DND-41 (cell line): ENCODE measurements around the gene DNAH8.
A peak's percentile ranks its signal among the peaks of the same experiment; 100 is the strongest.

Source experiments
- ATAC-seq: fragments of 200-7000 bp; cut with Tn5 transposase; 3 replicates; pipeline ENCODE4 v1.9.1; 2021; ENCODE audit warnings: low read depth; ENCODE audit not compliant: insufficient read depth
- DNase-seq: peaks from one replicate; pipeline ENCODE4 v3.0.0-alpha.2; 2020
- H2AFZ ChIP-seq: 2 replicates; pipeline ENCODE4 v1.6.0; 2012; ENCODE audit warnings: low read depth, low read length
- H3K27ac ChIP-seq: 2 replicates; pipeline ENCODE4 v1.5.1; 2012; ENCODE audit warnings: low read length, inconsistent platforms
- H3K27me3 ChIP-seq: fragments of 200-600 bp; sonication (generic); 2 replicates; pipeline ENCODE4 v1.6.0; 2012; ENCODE audit warnings: low read length, mild to moderate bottlenecking, inconsistent platforms; ENCODE audit not compliant: insufficient read depth, poor library complexity
- H3K36me3 ChIP-seq: 2 replicates; pipeline ENCODE4 v1.5.1; 2012; ENCODE audit warnings: low read length, inconsistent platforms; ENCODE audit not compliant: insufficient read depth
- H3K4me1 ChIP-seq: 2 replicates; pipeline ENCODE4 v1.5.1; 2012; ENCODE audit warnings: mild to moderate bottlenecking, low read length; ENCODE audit not compliant: insufficient read depth
- H3K4me2 ChIP-seq: 2 replicates; pipeline ENCODE4 v1.6.0; 2012; ENCODE audit warnings: mild to moderate bottlenecking, moderate library complexity, low read length, inconsistent platforms; ENCODE audit not compliant: insufficient read depth
- H3K4me3 ChIP-seq, 2 experiments: fragments of 200-600 bp in 1 of 2; shearing (Covaris generic) in 1 of 2; 2 replicates each; pipeline ENCODE4 v1.5.1; 2012 to 2016; ENCODE audit warnings: inconsistent platforms in 2 of 2, low read length in 2 of 2, mild to moderate bottlenecking in 2 of 2, low read depth in 1 of 2, moderate library complexity in 1 of 2
- H3K79me2 ChIP-seq: 2 replicates; pipeline ENCODE4 v1.6.0; 2012; ENCODE audit warnings: low read length, inconsistent platforms; ENCODE audit not compliant: insufficient read depth
- H3K9ac ChIP-seq: 2 replicates; pipeline ENCODE4 v1.6.0; 2012; ENCODE audit warnings: low read depth, mild to moderate bottlenecking, inconsistent platforms, low read length, moderate library complexity
- H3K9me3 ChIP-seq: 2 replicates; pipeline ENCODE4 v1.5.1; 2012; ENCODE audit warnings: low read length, moderate library complexity, mild to moderate bottlenecking, inconsistent platforms; ENCODE audit not compliant: insufficient read depth, severe bottlenecking
- H4K20me1 ChIP-seq: 2 replicates; pipeline ENCODE4 v1.6.0; 2012; ENCODE audit warnings: low read length; ENCODE audit not compliant: insufficient read depth
- CTCF ChIP-seq: IDR thresholded peaks from 2 replicates; pipeline ENCODE4 v1.5.1; 2012; ENCODE audit warnings: borderline replicate concordance, low read length, moderate library complexity, mild to moderate bottlenecking; ENCODE audit not compliant: poor library complexity, severe bottlenecking; ENCODE audit errors: extremely low read depth
- EZH2 ChIP-seq: IDR thresholded peaks from 3 replicates; pipeline ENCODE4 v1.6.1; 2012; ENCODE audit warnings: borderline replicate concordance, low read depth, mild to moderate bottlenecking, moderate library complexity, low read length, inconsistent platforms; ENCODE audit not compliant: severe bottlenecking

DNAH8 gene

GRCh38 chr6:39047434-39048327 is 332.6 kb downstream of the DNAH8 start:
- H3K27ac ChIP-seq, result no peak overlapping the region
- peaks cover 9% of the 10 kb centered on the region for H3K79me2 ChIP-seq
- H3K9me3 ChIP-seq, result no peaks in the 10 kb centered on the region
- H2AFZ ChIP-seq, result peak overlapping the region; percentile 53
- H3K9ac ChIP-seq, result peak overlapping the region; percentile 67
- H4K20me1 ChIP-seq, result peaks cover 5% of the 10 kb centered on the region
- DNase-seq, result no peak
- no peaks in the 10 kb centered on the region for H3K36me3 ChIP-seq
- H3K4me1 ChIP-seq, result peaks cover 47% of the 10 kb centered on the region
- ATAC-seq, result no peak
- peaks cover 26% of the 10 kb centered on the region for H3K27me3 ChIP-seq
- TF ChIP-seq CTCF (no peak), EZH2 (no peak)
- H3K4me3 ChIP-seq, result peak overlapping the region; percentile 29 to 51; a peak in 3 of 4 replicates
- H3K4me2 ChIP-seq, result peak overlapping the region; percentile 59

GRCh38 chr6:39048481-39049399 is 333.6 kb downstream of the DNAH8 start, which contains the start of gene GLP1R:
Gene GLP1R (plus strand): TSS chr6:39048781. CDS start chr6:39048841, 60 bp downstream.
- H3K4me2 ChIP-seq, result peak within 1 kb of the TSS; percentile 59
- peaks cover 15% of the 10 kb centered on the region for H3K79me2 ChIP-seq
- H3K4me1 ChIP-seq, result peaks cover 47% of the 10 kb centered on the region
- peak; percentile 78 for ATAC-seq
- no peaks in the 10 kb centered on the region for H3K9me3 ChIP-seq
- peak within 1 kb of the TSS; percentile 53 for H2AFZ ChIP-seq
- H3K27me3 ChIP-seq, result peaks cover 26% of the 10 kb centered on the region
- H3K27ac ChIP-seq, result peak within 1 kb of the TSS; percentile 44
- peak within 1 kb of the TSS; percentile 29 to 51; a peak in 3 of 4 replicates for H3K4me3 ChIP-seq
- DNase-seq, result peak; percentile 56
- peaks cover 12% of the 10 kb centered on the region for H4K20me1 ChIP-seq
- H3K36me3 ChIP-seq, result peaks cover 6% of the 10 kb centered on the region; the same call in 1 of the 2 replicates
- no peak for TF ChIP-seq CTCF
- peak within 1 kb of the TSS; percentile 67 for H3K9ac ChIP-seq

GRCh38 chr6:39049575-39050283 is 334.6 kb downstream of the DNAH8 start:
- Histone ChIP-seq H3K36me3 (peaks cover 6% of the 10 kb centered on the region; the same call in 1 of the 2 replicates), H3K4me2 (peak overlapping the region; percentile 59), H3K9ac (peak overlapping the region; percentile 67), H3K27ac (no peak overlapping the region; the same call in 1 of the 2 replicates), H3K79me2 (peaks cover 15% of the 10 kb centered on the region), H2AFZ (no peak overlapping the region), H3K4me1 (peaks cover 47% of the 10 kb centered on the region), H3K9me3 (no peaks in the 10 kb centered on the region), H3K4me3 (peak overlapping the region; percentile 29 to 51; a peak in 3 of 4 replicates), H3K27me3 (peaks cover 24% of the 10 kb centered on the region), H4K20me1 (peaks cover 12% of the 10 kb centered on the region)
- DNase-seq (no peak), ATAC-seq (no peak)
- no peak for TF ChIP-seq EZH2
- TF ChIP-seq CTCF, result no peak
